ENCODE results near the gene FZR1. TPM values are rescaled to one million over a fixed set of nuclear protein-coding genes. Genes with fewer than 3 reads are reported as not detected.

Gene FZR1
- total and polyA plus RNA-seq, 2 of the 13 experiments (the other 11 are each of a cell fraction or from before 2014, with no cell fraction given) = 29.0 to 30.8 TPM

DNA sequence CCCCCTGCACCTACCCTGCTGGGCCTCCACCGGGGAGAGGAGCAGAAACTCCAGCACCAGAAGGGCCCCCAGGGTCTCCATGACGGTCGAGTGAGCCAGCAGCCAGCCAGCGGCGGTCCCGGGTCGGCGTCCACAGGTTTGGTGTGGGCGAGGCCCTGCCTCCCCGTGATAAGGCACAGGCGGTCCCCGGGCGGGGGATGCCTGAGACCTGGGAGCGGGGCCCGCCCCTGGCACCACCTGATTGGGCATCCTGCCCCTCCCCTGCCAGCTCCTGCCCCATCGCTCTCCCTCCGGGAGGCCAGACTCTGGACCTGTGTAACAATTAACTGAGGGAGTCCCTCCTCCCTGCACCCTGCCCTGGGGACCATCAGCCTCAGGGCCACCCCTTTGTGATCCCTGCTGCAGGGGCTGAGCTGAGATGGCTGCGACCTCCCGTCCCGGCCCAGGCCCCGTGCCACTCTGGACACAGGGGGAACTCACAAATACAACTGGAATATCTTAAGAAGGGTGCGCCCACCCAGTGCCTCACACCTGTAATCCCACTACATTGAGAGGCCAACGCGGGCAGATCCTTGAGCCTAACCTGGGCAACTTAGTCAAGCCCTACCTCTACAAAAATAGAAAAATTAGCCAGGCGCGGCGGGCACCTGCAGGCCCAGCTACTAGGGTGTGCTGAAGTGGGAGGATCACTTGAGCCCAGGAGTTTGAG lies 25.6 kb upstream of the FZR1 start, which contains the start of gene SMIM24 (continued):
- TF ChIP-seq, protein P1, sequence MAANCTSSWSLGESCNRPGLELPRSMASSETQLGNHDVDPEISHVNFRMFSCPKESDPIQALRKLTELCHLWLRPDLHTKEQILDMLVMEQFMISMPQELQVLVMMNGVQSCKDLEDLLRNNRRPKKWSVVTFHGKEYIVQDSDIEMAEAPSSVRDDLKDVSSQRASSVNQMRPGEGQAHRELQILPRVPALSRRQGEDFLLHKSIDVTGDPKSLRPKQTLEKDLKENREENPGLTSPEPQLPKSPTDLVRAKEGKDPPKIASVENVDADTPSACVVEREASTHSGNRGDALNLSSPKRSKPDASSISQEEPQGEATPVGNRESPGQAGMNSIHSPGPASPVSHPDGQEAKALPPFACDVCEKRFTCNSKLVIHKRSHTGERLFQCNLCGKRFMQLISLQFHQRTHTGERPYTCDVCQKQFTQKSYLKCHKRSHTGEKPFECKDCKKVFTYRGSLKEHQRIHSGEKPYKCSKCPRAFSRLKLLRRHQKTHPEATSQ (CRISPR knock-in tag; IDR thresholded peaks at IDR 0.05; ENCODE audit: borderline replicate concordance) = no peak
- TF ChIP-seq PCBP2 (optimal IDR thresholded peaks at IDR 0.05; ENCODE audit: low read depth, low read length, poor library complexity, severe bottlenecking) = no peak
- TF ChIP-seq HOXD1 (CRISPR knock-in tag; IDR thresholded peaks at IDR 0.05) = no peak
- no peak for TF ChIP-seq ZSCAN12 (CRISPR knock-in tag; IDR thresholded peaks at IDR 0.05)
- TF ChIP-seq ZSCAN21 (CRISPR knock-in tag; IDR thresholded peaks at IDR 0.05; ENCODE audit: borderline replicate concordance) = no peak
- no peak for TF ChIP-seq CHCHD3 (CRISPR knock-in tag; IDR thresholded peaks at IDR 0.05)
- no peak for TF ChIP-seq ETV5 (CRISPR knock-in tag; IDR thresholded peaks at IDR 0.05; ENCODE audit: borderline replicate concordance)
- no peak for TF ChIP-seq ZNF160 (CRISPR knock-in tag; IDR thresholded peaks at IDR 0.05)
- TF ChIP-seq, protein P2, sequence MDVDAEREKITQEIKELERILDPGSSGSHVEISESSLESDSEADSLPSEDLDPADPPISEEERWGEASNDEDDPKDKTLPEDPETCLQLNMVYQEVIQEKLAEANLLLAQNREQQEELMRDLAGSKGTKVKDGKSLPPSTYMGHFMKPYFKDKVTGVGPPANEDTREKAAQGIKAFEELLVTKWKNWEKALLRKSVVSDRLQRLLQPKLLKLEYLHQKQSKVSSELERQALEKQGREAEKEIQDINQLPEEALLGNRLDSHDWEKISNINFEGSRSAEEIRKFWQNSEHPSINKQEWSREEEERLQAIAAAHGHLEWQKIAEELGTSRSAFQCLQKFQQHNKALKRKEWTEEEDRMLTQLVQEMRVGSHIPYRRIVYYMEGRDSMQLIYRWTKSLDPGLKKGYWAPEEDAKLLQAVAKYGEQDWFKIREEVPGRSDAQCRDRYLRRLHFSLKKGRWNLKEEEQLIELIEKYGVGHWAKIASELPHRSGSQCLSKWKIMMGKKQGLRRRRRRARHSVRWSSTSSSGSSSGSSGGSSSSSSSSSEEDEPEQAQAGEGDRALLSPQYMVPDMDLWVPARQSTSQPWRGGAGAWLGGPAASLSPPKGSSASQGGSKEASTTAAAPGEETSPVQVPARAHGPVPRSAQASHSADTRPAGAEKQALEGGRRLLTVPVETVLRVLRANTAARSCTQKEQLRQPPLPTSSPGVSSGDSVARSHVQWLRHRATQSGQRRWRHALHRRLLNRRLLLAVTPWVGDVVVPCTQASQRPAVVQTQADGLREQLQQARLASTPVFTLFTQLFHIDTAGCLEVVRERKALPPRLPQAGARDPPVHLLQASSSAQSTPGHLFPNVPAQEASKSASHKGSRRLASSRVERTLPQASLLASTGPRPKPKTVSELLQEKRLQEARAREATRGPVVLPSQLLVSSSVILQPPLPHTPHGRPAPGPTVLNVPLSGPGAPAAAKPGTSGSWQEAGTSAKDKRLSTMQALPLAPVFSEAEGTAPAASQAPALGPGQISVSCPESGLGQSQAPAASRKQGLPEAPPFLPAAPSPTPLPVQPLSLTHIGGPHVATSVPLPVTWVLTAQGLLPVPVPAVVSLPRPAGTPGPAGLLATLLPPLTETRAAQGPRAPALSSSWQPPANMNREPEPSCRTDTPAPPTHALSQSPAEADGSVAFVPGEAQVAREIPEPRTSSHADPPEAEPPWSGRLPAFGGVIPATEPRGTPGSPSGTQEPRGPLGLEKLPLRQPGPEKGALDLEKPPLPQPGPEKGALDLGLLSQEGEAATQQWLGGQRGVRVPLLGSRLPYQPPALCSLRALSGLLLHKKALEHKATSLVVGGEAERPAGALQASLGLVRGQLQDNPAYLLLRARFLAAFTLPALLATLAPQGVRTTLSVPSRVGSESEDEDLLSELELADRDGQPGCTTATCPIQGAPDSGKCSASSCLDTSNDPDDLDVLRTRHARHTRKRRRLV (CRISPR knock-in tag; IDR thresholded peaks at IDR 0.05) = no peak
- TF ChIP-seq, protein P3, sequence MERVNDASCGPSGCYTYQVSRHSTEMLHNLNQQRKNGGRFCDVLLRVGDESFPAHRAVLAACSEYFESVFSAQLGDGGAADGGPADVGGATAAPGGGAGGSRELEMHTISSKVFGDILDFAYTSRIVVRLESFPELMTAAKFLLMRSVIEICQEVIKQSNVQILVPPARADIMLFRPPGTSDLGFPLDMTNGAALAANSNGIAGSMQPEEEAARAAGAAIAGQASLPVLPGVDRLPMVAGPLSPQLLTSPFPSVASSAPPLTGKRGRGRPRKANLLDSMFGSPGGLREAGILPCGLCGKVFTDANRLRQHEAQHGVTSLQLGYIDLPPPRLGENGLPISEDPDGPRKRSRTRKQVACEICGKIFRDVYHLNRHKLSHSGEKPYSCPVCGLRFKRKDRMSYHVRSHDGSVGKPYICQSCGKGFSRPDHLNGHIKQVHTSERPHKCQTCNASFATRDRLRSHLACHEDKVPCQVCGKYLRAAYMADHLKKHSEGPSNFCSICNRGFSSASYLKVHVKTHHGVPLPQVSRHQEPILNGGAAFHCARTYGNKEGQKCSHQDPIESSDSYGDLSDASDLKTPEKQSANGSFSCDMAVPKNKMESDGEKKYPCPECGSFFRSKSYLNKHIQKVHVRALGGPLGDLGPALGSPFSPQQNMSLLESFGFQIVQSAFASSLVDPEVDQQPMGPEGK (CRISPR knock-in tag; IDR thresholded peaks at IDR 0.05) = peak; percentile 80
- TF ChIP-seq, protein P4, sequence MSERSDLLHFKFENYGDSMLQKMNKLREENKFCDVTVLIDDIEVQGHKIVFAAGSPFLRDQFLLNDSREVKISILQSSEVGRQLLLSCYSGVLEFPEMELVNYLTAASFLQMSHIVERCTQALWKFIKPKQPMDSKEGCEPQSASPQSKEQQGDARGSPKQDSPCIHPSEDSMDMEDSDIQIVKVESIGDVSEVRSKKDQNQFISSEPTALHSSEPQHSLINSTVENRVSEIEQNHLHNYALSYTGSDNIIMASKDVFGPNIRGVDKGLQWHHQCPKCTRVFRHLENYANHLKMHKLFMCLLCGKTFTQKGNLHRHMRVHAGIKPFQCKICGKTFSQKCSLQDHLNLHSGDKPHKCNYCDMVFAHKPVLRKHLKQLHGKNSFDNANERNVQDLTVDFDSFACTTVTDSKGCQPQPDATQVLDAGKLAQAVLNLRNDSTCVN (CRISPR knock-in tag; IDR thresholded peaks at IDR 0.05; ENCODE audit: borderline replicate concordance) = no peak
- no peak for TF ChIP-seq ATF1 (CRISPR knock-in tag; IDR thresholded peaks at IDR 0.05)
- TF ChIP-seq NAIF1 (CRISPR knock-in tag; IDR thresholded peaks at IDR 0.05; ENCODE audit: borderline replicate concordance) = no peak
- no peak for TF ChIP-seq SIX1 (CRISPR knock-in tag; IDR thresholded peaks at IDR 0.05; ENCODE audit: borderline replicate concordance)
- TF ChIP-seq, protein P5, sequence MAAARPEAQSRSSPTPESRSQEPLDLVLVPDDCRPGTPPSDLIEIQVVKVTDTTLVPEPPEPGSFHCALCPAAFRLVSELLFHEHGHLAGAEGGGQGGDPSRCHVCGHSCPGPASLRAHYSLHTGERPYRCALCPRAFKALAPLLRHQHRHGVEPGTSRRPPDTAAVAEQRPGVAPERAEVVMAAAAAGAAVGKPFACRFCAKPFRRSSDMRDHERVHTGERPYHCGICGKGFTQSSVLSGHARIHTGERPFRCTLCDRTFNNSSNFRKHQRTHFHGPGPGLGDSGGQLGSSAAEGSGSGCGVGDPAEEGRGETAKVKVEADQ (CRISPR knock-in tag; IDR thresholded peaks at IDR 0.05; ENCODE audit: borderline replicate concordance) = no peak
- TF ChIP-seq ZNF230 (CRISPR knock-in tag; IDR thresholded peaks at IDR 0.05) = peak; percentile 52; the same call in 1 of the 2 replicates
- no peak for TF ChIP-seq CHD4 (IDR thresholded peaks at IDR 0.05; ENCODE audit: borderline replicate concordance, low read length)

All from HepG2 (cell line).